Tongue (tissue), 2 donors: ENCODE data around the gene NEIL1. TPM values are rescaled to one million over a fixed set of nuclear protein-coding genes. Genes with fewer than 3 reads are reported as not detected.
"Not testable (repeated sequence)": the region's sequence is repeated elsewhere in the genome, so short reads cannot be mapped to it uniquely, and the experiment has no call there.

Experiments used
- DNase-seq: peaks from one replicate; pipeline ENCODE4 v3.0.0-alpha.2; 2015
- total RNA-seq: library from RNA; depleted of rRNA; stranded (reverse); fragments of >200 nt; gene quantifications from one replicate; pipeline ENCODE4 v1.2.3, GENCODE V29; 2014

NEIL1 gene
- total RNA-seq, 1 donor from 2014 or later, result 22.7 TPM

DNA sequence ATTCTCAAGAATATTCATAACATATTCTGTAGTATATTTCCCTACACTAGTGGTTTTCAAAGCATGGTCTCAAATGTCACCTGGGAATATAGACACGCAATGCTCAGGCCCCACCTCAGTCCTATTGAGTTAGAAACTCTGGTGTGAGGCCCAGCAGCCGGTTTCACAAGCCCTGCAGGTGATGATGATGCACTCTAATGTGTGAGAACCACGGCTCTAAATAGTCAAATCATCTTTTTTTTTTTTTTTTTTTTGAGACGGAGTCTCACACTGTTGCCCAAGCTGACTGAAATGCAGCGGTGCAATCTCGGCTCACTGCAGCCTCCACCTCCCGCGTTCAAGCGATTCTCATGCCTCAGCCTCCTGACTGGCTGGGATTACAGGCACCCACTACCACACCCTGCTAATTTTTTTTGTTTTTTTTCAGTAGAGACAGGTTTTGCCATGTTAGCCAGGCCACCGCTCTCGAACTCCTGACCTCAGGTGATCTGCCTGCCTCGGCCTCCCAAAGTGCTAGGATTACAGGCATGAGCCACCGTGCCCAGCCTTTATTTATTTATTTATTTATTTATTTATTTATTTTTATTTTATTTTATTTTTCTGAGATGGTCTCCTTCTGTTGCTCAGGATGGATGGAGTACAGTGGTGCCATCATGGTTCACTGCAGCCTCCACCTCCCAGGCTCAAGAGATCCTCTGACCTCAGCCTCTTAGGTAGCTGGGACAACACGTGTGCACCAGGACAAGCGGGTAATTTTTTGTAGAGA, 13.0 kb upstream of the NEIL1 start:
- not testable (repeated sequence) for DNase-seq

DNA sequence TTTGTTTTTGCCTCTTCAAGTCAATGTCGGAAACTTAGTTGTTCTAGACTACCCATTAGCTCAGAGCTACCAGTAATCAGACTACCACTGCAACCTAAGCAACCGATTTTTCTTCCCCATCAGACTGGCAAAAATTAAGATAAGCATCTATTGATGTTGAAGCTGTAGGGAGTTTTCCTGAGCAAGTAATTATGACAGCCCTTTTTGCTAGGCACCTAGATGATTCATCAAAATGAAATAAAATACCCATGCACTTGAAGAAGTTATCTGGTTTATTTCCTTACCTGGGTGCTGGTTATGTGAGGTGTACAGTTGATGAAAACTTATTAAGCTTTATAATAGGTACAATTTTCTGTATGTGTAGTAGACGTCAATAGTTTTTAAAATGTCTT, 11.5 kb upstream of the NEIL1 start:
- no peak for DNase-seq

DNA sequence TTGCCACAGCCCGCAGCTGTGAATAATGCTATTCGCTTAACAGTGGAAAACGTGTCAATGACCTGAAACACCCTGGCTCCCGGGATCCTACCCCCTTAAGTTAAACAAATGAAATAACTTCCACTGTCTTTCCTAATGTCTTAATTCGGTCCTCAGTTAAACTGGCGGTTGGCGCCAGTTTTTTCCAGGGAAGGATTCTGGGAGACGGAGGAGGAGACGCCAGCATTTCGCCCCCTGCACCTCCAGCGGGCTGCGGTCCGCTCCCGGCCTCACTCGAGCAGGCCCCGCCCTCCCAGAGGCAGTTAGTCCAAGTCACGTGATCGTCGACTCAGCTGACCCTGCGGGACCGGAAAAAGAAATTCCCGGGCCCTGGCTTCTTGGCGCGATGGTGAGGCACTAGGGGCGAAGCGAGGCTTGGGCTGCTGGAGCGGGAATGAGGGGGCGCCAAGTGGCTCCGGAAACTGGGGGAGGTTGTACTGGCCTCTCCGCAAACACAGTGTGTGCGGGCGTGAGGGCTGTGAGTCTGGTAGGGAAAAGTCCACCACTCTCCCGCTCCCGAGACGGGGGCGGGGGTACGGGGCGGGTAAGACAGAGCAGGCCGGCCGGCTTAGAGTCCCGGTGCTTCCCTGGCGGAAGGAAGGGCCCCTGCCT, 11.0 kb upstream of the NEIL1 start, which contains the start of gene COMMD4:
Gene COMMD4 (plus strand): TSS at position 359 of the 651 bp plus-strand sequence. CDS start 27 bp downstream, at position 386.
- DNase-seq, result peak; percentile 98

DNA sequence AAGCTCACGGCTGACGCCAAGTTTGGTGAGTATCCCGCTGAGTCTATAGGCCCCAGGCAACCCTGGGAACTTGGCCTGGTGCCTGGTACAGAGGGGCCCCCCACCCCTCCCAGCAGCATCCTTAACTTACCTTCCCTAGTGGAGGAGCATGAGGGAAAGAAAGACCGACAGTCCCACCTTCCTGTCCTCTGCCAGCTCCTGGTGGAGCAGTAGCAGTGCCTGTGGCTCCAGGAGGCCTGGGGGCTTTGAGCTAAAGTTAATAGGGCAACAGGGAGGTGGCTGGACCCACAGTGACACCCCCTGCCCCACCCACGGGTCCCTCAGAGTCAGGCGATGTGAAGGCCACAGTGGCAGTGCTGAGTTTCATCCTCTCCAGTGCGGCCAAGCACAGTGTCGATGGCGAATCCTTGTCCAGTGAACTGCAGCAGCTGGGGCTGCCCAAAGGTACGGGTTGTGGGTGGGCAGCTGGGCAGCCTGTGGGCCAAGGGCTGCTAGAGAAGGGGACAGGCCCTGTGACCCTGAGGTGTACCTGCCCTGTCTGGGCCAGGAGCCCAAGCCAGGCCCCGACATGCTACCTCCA, 8.1 kb upstream of the NEIL1 start:
- DNase-seq, result no peak

DNA sequence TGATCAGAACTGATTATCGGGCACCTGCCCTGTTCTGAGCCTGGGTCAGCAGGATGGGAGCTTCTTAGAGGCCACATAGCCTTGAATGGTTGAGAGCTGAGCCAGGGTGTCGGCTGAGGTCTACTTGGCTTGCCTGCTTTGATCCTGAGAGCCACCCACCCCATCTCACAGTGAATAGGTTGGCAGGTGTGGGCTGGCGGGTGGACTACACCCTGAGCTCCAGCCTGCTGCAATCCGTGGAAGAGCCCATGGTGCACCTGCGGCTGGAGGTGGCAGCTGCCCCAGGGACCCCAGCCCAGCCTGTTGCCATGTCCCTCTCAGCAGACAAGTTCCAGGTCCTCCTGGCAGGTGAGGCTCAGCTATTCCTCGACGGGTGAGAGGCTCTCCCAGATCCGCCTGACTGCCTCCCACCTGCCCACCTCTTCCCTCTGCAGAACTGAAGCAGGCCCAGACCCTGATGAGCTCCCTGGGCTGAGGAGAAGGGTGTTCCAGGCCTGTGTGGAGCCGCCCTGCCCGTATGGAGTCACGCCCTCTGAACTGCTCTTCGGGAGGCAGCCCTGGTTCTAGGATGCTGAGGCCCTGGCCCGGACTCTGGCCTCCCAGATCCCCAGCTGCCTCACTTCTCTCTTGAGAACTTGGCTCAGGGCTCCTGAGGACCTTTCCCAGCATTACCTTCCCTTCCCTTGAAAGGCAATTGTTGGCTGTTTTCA, 7.2 kb upstream of the NEIL1 start:
- no peak for DNase-seq

DNA sequence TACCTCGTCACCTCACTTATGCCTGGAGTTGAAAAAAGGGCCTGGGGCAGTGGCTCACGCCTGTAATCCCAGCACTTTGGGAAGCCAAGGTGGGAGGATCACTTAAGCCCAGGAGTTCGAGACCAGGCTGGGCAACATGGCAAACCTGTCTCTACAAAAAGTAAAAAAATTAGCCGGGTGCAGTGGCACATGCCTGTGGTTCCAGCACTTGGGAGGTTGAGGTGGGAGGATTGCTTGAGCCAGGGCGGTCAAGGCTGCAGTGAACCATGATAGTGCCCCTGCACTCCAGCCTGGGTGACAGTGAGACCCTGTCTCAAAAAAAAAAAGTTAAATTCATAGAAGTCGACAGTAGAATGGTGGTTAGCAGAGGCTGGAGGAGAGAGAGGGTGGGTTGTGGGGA, 4.6 kb upstream of the NEIL1 start:
- DNase-seq, result no peak

DNA sequence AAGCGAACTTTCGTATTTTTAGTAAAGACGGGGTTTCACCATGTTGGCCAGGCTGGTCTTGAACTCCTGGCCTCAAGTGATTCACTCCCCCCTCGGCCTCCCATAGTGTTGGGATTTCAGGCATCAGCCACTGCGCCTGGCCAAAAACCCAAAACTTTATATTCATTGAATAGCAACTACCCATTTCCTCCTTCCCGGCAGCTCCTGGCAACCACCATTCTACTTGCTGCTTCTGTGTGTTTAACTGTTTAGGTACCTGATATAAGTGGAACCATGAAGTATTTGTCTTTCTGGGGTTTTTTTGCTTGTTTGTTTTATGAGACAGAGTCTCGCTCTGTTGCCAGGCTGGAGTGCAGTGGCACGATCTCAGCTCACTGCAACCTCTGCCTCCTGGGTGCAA, 2.9 kb upstream of the NEIL1 start:
- DNase-seq, result not testable (repeated sequence)

DNA sequence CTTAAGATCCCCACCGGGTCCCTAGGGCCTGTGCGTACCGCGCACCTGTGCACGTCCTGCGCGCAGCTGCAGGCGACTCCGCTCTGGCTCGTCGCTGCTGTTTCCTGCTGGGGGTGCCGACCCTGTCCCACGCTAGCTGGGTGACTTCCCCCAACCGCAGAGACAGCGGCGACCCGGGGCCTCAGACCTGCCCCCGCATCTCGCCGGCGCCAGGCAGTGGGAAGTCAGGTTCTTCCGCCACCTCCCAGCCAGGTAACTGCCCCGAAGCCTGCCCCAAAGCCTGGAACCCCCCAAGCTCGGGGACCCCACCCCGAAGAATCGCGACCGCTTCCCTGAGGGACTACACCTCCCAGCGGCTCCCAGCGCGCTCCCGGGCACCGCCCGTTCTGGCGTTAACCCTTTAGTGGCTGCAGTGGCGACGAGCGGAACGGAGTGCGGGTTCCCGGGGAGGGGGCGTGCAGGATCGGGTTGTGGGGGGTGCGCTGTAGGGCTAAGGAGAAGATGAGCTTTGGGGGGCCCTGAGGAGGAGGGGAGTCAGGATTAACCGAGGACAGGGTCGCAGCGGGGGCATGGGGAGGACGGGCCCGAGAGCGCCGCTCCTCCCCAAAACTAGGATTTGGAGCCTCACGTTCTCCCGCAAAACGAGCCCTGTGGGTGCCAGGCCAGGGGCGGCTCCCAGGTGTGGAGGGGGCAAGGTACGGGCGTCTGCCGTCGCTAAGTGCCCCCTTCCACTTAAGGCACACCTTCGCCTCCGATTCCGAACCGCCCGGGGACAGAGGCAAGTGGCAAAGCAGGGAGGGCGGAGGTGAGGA, 589 bp downstream of the NEIL1 start:
- peak; percentile 48 for DNase-seq

DNA sequence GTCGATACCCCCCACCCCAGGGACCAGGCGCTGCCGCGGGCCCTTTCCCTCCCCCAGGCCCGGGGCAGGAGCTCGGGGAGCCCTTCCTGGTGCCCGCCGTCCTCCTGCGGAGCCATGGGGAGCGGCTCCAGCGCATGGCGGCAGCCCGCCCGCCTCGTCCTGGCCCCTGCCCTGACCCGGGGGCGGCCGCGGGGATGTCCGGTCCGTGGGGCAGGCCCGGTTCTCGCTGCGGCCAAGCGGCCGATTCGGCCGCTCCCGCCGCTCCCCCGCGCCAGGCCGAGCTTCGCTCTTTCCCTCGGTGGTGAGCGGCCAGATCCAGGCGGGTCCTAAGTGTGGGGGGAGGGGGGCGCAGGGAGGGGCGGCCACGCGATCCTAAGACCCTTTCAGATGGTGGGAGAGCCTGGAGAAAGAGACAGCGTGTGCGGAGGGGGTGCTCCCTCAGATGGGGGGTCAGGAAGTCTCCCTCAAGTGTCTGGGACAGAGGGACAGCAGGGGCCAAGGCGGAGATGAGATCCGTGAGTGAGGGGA, 1.3 kb downstream of the NEIL1 start:
- no peak for DNase-seq

DNA sequence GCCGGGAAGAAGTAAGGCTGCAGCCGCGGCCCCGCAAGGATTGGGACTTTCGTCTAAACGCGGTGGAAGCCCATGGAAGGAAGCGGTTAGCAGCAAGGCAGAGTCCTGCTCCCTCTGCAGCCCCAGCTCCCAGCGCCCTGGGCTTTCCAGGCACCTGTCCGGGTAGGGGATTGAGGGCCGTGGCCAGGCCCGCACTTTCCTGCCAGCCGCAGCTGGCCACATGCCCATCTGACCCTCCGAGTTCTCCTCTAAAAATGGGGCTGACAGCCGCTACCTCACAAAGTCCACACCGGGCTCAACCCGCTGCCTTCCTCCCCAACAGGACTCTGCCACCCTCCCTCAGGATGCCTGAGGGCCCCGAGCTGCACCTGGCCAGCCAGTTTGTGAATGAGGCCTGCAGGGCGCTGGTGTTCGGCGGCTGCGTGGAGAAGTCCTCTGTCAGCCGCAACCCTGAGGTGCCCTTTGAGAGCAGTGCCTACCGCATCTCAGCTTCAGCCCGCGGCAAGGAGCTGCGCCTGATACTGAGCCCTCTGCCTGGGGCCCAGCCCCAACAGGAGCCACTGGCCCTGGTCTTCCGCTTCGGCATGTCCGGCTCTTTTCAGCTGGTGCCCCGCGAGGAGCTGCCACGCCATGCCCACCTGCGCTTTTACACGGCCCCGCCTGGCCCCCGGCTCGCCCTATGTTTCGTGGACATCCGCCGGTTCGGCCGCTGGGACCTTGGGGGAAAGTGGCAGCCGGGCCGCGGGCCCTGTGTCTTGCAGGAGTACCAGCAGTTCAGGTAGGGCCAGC, 1.9 kb downstream of the NEIL1 start:
- peak; percentile 16 for DNase-seq

DNA sequence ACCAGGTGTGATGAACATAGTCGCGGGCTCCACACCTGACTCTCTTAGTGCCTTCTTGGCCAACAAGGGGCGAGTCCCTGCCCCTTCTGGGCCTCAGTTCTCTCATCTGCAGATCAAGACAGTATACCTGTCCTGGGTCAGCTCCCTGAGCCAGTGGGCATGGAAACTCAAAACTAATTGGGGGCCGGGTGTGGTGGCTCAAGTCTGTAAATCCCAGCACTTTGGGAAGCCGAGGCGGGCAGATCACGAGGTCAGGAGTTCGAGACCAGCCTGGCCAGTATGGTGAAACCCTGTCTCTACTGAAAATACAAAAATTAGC, 2.5 kb downstream of the NEIL1 start:
- DNase-seq, result not testable (repeated sequence)

DNA sequence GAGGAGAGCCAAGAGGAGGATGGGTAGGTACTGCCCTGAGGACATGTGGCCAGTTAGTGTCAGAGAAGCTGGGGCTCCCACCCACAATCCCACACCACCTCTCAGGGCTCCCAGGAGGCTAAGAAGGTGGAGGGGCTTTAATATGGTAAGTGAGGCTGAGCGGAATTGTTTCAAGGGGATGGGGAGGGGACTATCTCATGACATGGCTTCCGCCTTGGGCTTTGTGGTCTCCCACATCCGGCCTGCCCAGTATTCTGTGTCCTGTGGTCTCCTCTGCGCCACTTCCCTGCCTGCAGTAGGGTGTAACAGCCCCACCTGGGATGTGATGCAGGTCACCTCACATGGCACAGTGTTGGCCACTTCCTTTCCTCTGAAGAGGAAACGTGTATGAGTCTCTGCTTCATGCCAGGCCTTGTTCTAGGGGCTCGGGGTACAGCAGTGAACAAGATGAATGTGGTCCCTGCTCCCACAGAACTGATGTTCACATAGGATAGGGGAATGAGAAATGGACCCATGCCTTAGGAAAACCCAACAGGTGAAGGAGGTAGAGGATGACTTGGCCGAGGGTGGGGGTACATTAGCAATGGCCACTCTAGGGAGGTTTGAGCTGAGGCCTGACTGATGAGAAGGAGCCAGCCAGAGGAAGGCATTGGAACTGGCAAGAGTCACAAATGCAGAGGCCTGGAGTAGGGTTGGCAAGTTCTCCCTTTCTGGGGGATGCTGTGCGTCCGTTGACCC, 3.2 kb downstream of the NEIL1 start:
- no peak for DNase-seq

DNA sequence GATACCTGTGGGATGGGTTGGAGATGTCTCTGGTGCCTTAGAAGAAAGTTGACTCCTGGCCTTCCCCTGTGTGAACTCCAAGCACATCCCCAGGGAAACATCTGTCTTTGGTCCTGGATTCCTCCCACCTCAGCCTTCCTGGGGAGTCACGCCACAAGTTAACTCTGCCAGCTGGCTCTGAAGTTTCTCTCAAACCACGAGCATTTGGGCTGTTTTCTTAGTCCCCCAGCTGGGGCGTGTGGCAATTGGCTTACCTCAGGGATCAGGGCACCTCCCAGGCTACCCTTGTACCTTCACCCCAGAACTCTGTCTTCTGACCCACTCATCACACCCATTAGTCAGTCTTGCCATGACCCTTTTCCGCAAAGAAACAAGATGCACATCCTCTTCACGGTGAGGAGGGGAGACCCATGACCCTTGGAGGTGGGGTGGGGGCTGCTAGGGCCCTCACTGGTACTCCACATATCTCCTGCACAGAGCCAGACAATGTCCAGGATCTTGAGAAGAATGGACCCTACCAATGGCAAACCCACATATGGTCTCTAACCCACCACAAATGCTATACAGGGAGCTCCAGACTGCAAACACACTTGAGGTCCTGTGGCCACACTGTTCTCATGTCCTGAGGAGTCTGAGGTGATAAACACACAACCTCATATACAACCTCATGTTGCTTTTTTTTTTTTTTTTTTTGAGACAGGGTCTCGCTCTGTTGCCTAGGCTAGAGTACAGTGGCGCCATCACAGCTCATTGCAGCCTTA, 3.9 kb downstream of the NEIL1 start:
- no peak for DNase-seq

DNA sequence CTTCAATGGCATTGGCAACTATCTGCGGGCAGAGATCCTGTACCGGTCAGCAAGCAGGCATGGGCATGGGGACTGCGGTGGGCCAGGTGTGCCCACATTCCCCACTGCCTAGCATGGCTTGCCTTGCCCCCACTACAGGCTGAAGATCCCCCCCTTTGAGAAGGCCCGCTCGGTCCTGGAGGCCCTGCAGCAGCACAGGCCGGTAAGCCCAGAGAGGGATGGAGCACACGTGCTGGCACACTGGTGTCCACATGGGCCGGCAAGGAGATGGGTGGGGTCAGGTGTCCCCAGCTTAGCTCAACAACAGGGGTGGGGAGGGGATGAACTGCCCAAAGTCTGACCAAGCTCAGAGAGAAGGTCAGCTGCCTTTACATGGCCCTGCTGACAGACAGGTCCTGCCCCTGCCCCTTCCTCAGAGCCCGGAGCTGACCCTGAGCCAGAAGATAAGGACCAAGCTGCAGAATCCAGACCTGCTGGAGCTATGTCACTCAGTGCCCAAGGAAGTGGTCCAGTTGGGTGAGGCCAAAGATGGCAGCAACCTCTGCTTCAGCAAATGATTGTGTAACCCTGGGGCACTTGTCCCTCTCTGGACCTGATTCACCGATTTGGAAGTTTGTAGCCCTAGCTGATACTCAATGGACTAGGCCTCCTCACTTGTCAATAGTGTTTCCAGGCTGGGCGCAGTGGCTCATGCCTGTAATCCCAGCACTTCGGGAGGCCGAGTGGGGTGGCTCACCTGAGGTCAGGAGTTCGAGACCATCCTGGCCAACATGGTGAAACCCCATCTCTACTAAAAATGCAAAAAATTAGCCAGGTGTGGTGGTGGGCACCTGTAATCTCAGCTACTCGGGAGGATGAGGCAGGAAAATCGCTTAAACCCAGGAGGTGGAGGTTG, 5.6 kb downstream of the NEIL1 start:
- no peak for DNase-seq

DNA sequence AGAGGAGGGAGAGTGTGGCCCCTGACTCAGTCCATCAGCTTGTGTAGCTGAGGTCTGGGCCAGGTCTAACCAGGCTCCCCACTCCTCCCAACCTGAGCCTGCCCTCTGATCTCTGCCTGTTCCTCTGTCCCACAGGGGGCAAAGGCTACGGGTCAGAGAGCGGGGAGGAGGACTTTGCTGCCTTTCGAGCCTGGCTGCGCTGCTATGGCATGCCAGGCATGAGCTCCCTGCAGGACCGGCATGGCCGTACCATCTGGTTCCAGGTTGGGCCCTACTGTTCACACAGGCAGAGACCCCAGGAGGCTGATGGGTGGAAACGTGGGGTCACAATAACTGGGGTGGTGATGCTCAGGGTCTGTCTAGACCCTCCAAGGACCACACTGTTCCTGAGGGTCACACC, 6.8 kb downstream of the NEIL1 start:
- DNase-seq, result no peak

DNA sequence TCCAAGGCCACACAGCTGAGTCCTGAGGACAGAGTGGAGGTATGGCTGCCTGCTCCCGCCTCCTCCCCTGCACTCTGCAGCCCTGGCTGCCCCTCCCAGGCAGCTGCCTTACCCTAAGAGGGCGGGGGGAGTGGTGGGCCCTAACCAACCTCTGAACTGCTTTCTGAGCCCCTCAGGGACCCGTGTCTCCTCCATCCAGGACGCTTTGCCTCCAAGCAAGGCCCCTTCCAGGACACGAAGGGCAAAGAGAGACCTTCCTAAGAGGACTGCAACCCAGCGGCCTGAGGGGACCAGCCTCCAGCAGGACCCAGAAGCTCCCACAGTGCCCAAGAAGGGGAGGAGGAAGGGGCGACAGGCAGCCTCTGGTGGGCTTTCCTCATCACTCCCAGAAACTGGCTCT, 7.6 kb downstream of the NEIL1 start:
- no peak for DNase-seq

DNA sequence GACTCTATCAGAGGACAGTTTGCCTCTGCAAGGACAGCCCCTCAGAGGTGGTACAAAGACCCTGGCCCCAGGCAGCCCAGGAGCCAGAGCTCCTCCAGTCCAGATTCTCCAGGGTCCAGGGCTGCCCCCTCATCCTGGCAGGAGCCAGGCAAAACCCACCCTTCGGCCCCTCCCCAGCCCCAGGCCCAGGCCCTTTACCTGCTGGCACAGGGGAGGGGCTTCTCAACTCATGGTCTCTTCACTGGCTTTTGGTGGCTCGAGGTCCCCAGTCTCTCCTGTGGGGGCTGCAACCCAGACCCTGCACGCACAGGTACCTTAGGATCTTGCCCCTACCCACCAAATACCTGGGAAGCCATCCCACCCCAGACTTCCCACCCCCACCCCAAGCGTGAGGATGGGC, 8.5 kb downstream of the NEIL1 start:
- DNase-seq, result no peak

DNA sequence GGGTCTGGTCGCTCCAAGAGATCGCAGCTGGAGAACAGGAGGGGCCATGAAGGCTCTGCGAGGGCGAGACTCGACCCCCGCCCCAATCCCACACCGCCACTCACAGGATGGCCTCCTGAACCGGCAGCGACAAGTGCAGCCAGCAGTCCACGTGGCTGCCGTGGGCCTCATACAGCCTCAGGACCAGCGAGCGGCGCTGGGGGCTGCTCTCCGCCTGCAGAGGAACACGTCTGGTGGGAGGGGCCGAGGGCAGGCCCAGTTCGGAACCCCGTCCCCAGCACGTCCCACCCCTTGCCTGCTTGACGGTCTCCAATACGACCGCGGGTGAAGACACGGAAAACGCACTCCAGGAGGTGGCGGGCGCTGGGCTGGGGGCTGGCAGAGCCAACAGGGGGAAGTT, 9.2 kb downstream of the NEIL1 start:
- DNase-seq, result no peak

DNA sequence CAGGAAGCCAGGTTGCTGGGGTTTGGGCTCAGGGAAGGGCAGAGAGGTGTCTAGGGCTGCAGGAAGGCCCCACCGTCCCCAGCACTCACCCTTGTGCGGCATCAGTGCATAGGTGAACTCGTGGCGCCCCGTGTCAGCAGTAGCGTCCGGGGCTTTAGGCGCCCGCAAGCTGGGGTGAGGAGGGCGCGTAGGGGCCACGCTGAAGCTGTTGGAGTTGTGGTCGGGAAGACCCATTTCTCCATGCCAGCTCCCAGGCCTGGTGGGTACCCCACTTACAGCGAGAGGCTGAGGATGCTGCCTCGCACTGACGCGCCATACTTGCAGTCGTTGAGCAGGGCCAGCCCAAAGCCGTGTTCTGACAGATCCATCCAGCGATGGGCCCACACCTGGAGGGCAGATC, 9.7 kb downstream of the NEIL1 start:
- no peak for DNase-seq
